MM.1S (cell line): Measurements from ENCODE around the gene FARP2.

ENCODE experiments used
- DNase-seq: peaks from one replicate; pipeline ENCODE4 v3.0.0-alpha.2; 2015
- H2AFZ ChIP-seq: fragments of 300-600 bp; sonication (generic); 2 replicates; pipeline ENCODE4 v1.6.0; 2016; ENCODE audit warnings: antibody characterized with exemption, low read length
- H3F3A ChIP-seq: fragments of 300-600 bp; sonication (generic); 2 replicates; pipeline ENCODE4 v1.6.1; 2016; ENCODE audit warnings: mild to moderate bottlenecking, antibody characterized with exemption, low read length, moderate library complexity, mixed read lengths; ENCODE audit not compliant: insufficient read depth
- H3K27ac ChIP-seq: fragments of 300-600 bp; sonication (generic); 2 replicates; pipeline ENCODE4 v1.5.1; 2016; ENCODE audit warnings: mild to moderate bottlenecking, low read length
- H3K27me3 ChIP-seq: fragments of 300-600 bp; sonication (generic); replicated peaks from 2 replicates; pipeline ENCODE4 v1.6.0; 2016; ENCODE audit warnings: low read length; ENCODE audit not compliant: insufficient read depth
- H3K36me3 ChIP-seq: fragments of 300-600 bp; sonication (generic); replicated peaks from 2 replicates; pipeline ENCODE4 v1.6.1; 2016; ENCODE audit warnings: mild to moderate bottlenecking, low read length, mixed read lengths; ENCODE audit not compliant: insufficient read depth
- H3K4me1 ChIP-seq: fragments of 300-600 bp; sonication (generic); 2 replicates; pipeline ENCODE4 v1.6.1; 2016; ENCODE audit warnings: low read length, mixed read lengths
- H3K4me2 ChIP-seq: fragments of 300-600 bp; sonication (generic); 2 replicates; pipeline ENCODE4 v1.6.0; 2016; ENCODE audit warnings: low read depth, low read length
- H3K4me3 ChIP-seq: fragments of 300-600 bp; sonication (generic); 2 replicates; pipeline ENCODE4 v1.5.1; 2016; ENCODE audit warnings: low read length, mixed read lengths
- H3K79me2 ChIP-seq: fragments of 300-600 bp; sonication (generic); 2 replicates; pipeline ENCODE4 v1.6.1; 2016; ENCODE audit warnings: mixed run types, low read length, mixed read lengths
- H3K9ac ChIP-seq: fragments of 300-600 bp; sonication (generic); 2 replicates; pipeline ENCODE4 v1.6.1; 2016; ENCODE audit warnings: low read length, mixed read lengths
- H3K9me2 ChIP-seq: fragments of 300-600 bp; sonication (generic); replicated peaks from 2 replicates; pipeline ENCODE4 v1.6.1; 2016; ENCODE audit warnings: mild to moderate bottlenecking, low read length, mixed read lengths; ENCODE audit not compliant: insufficient read depth
- H3K9me3 ChIP-seq: fragments of 300-600 bp; sonication (generic); replicated peaks from 2 replicates; pipeline ENCODE4 v1.6.1; 2016; ENCODE audit warnings: mild to moderate bottlenecking, low read length, mixed read lengths; ENCODE audit not compliant: insufficient read depth
- H4K20me1 ChIP-seq: fragments of 300-600 bp; sonication (generic); 2 replicates; pipeline ENCODE4 v1.6.1; 2016; ENCODE audit warnings: mild to moderate bottlenecking, low read length, moderate library complexity, mixed read lengths; ENCODE audit not compliant: insufficient read depth
- EZH2 ChIP-seq: fragments of 300-600 bp; sonication (generic); optimal IDR thresholded peaks from 2 replicates; pipeline ENCODE3; 2017; ENCODE audit warnings: low read depth, mild to moderate bottlenecking, antibody characterized with exemption, low read length, mixed read lengths
- EZH2phosphoT487 ChIP-seq: fragments of 300-600 bp; sonication (generic); IDR thresholded peaks from 2 replicates; pipeline ENCODE4 v1.6.1; 2018; ENCODE audit warnings: antibody characterized with exemption, low read length
- TF ChIP-seq, protein P1 (sequence below): fragments of 300-600 bp; sonication (generic); IDR thresholded peaks from 2 replicates; pipeline ENCODE4 v1.5.1; 2016; ENCODE audit warnings: antibody characterized with exemption, low read length, mixed read lengths

The FARP2 gene

GRCh38 chr2:241473399-241473798 lies 117.3 kb downstream of the FARP2 start:
- H3K9ac ChIP-seq: no peak overlapping the region
- no peaks in the 10 kb centered on the region for H3K79me2 ChIP-seq
- no peaks in the 10 kb centered on the region; the same call in 1 of the 2 replicates for H3F3A ChIP-seq
- no peak for TF ChIP-seq EZH2
- TF ChIP-seq, protein P1, sequence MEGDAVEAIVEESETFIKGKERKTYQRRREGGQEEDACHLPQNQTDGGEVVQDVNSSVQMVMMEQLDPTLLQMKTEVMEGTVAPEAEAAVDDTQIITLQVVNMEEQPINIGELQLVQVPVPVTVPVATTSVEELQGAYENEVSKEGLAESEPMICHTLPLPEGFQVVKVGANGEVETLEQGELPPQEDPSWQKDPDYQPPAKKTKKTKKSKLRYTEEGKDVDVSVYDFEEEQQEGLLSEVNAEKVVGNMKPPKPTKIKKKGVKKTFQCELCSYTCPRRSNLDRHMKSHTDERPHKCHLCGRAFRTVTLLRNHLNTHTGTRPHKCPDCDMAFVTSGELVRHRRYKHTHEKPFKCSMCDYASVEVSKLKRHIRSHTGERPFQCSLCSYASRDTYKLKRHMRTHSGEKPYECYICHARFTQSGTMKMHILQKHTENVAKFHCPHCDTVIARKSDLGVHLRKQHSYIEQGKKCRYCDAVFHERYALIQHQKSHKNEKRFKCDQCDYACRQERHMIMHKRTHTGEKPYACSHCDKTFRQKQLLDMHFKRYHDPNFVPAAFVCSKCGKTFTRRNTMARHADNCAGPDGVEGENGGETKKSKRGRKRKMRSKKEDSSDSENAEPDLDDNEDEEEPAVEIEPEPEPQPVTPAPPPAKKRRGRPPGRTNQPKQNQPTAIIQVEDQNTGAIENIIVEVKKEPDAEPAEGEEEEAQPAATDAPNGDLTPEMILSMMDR: no peak
- no peak for TF ChIP-seq EZH2phosphoT487
- no peaks in the 10 kb centered on the region for H3K36me3 ChIP-seq
- H3K27ac ChIP-seq: no peak overlapping the region
- no peaks in the 10 kb centered on the region for H4K20me1 ChIP-seq
- no peaks in the 10 kb centered on the region for H3K9me3 ChIP-seq
- no peak overlapping the region for H3K4me3 ChIP-seq
- no peaks in the 10 kb centered on the region for H3K27me3 ChIP-seq
- no peak for DNase-seq
- H2AFZ ChIP-seq: no peak overlapping the region
- H3K4me2 ChIP-seq: no peak overlapping the region
- no peaks in the 10 kb centered on the region for H3K4me1 ChIP-seq
- H3K9me2 ChIP-seq: no peaks in the 10 kb centered on the region

DNA sequence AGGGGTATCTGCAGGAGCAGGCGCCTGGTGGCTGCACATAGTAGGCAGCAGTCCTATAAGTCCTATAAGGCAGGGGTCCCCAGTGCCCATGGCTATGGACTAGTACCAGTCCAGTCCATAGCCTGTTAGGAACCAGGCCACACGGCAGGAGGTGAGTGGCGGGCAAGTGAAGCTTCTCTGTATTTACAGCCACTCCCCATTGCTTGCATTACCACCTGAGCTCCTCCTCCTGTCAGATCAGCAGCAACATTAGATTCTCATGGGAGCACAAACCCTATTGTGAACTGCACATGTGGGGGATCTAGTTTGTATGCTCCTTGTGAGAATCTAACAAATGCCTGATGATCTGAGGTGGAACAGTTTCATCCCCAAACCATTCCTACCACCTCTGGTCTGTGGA lies 119.2 kb downstream of the FARP2 start:
- Histone ChIP-seq H3K9me3 (no peaks in the 10 kb centered on the region), H2AFZ (no peak overlapping the region), H3K27ac (no peak overlapping the region), H3K9me2 (no peaks in the 10 kb centered on the region), H3K79me2 (no peaks in the 10 kb centered on the region), H3K4me2 (no peak overlapping the region), H3K27me3 (no peaks in the 10 kb centered on the region), H3F3A (no peaks in the 10 kb centered on the region), H3K9ac (no peak overlapping the region), H3K4me1 (no peaks in the 10 kb centered on the region), H3K36me3 (no peaks in the 10 kb centered on the region), H3K4me3 (no peak overlapping the region), H4K20me1 (no peaks in the 10 kb centered on the region)
- no peak for DNase-seq
- no peak for TF ChIP-seq EZH2

DNA sequence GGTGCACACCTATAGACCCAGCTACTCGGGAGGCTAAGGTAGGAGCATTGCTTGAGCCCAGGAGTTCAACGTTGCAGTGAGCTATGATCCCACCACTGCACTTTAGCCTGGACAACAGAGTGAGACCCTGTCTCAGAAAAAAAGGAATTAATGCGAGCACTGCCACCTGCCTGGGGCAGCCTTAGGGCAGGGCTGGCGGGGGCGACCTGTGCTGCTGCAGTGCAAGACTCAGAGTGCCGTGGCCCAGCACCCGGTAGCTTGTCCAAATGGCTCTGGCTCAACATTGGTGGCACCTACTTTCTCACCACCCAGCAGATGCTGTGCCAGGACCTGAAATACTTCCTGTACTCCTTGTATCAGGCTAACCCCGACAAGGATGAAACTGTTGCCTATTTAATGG lies 122.1 kb downstream of the FARP2 start:
- Histone ChIP-seq H3F3A (no peaks in the 10 kb centered on the region), H3K9ac (no peak overlapping the region), H3K9me3 (no peaks in the 10 kb centered on the region), H2AFZ (no peak overlapping the region), H3K79me2 (no peaks in the 10 kb centered on the region), H4K20me1 (no peaks in the 10 kb centered on the region), H3K4me1 (no peaks in the 10 kb centered on the region), H3K27ac (no peak overlapping the region), H3K36me3 (no peaks in the 10 kb centered on the region), H3K4me2 (no peak overlapping the region), H3K27me3 (no peaks in the 10 kb centered on the region), H3K4me3 (no peak overlapping the region), H3K9me2 (no peaks in the 10 kb centered on the region)
- no peak for TF ChIP-seq EZH2
- no peak for DNase-seq

GRCh38 chr2:241479026-241479898 lies 123.2 kb downstream of the FARP2 start:
- Histone ChIP-seq H3K4me2 (no peak overlapping the region), H3K9me2 (no peaks in the 10 kb centered on the region)

More at GRCh38 chr2:241479026-241479898, 123.2 kb downstream of the FARP2 start:
- TF ChIP-seq, protein P1: no peak
- TF ChIP-seq EZH2 (no peak), EZH2phosphoT487 (no peak)
- Histone ChIP-seq H4K20me1 (no peaks in the 10 kb centered on the region), H3K27ac (no peak overlapping the region), H3K9me3 (no peaks in the 10 kb centered on the region), H3F3A (no peaks in the 10 kb centered on the region), H3K9ac (no peak overlapping the region), H3K36me3 (no peaks in the 10 kb centered on the region), H3K4me1 (no peaks in the 10 kb centered on the region), H3K79me2 (no peaks in the 10 kb centered on the region), H2AFZ (no peak overlapping the region), H3K4me3 (no peak overlapping the region), H3K27me3 (no peaks in the 10 kb centered on the region)
- DNase-seq: no peak
